Stimulated activated CD4-positive, alpha-beta T cell treated with anti-CD3 and anti-CD28 coated beads, TNF-alpha, amount 100 ng/mL, for 4 hours (primary cell): Measurements from ENCODE around the gene THRB.

ENCODE experiments used
- DNase-seq, 3 experiments: peaks; one replicate each; pipeline ENCODE4 v3.0.0-alpha.2; 2020; ENCODE audit warnings: low read depth in 3 of 3

THRB gene

DNA sequence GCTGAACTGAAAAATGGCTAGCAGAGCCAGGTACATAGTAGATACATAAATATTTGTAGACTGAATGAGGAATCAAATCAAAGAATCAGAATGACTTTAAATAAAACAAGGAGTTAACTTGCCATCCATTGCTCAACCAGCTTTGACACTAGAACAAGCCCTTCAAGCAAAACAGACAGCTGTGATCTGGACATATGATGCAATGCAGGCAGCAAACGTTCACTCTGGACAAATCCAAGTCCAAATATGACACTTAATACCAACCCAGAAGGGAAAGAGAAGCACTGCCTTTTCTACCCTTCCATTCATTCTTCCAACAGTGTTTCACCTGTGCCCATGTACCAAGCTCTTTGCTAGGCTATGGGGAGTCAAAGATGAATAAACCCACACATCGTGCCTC lies 4.5 kb downstream of the THRB start:
- DNase-seq = no peak

DNA sequence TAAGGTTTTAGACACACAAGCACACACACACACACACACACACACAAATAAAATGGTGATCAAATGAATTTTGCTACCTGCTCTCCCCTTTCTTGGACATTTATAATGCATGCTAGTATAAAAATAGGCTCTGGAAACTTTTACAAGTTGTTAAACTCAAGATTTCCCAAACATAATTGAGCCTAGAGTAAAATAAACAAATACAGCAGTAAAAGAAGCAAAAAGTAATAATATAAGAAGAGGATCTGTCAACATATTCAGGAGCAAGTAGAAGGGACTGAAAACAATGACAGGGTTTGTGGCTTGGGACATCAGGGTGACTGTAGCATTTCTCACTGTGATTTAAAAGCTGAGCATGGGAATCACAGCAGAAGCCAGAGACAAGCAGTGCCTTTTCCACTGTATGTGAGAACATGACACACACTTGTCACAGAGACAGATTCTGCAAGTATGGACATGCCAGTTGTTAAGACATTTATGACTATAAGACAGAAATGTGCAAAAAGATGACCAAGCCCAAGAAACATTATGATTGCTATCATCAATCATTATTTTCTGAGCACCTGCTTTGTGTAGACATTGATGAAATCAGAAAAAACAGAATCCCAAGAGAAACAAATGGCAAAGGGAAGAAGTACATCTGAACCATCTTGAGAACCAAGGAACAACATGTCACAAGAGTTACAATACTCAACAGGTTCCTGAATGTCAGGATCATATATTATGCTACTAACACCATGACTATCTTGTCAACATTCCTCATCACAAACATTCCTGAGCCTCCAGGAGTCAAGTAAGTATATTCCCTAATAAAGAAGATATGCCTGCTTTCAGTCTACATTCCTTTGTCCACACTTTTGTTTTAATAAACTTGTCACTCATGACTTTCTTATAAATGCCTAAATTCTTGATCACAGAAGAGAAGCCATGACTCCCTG lies 7.1 kb downstream of the THRB start:
- DNase-seq = no peak

DNA sequence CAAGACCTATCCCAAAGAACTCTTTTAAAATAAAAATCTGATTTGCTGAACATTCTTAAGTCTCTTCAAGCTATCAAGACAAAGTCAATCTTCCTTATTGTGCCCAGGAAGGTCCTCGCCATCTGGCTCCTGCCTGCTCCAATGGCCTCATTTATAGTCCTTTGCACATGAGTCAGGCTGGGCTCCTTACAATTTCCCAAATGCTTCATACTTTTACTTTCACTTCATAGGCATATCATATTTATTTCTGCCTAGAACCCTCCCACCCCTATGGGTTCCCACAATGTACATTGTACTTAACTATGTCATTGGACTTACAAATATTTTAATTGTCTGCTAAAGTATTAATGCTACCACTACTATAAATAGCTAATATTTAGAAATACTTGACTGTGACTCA lies 9.1 kb downstream of the THRB start:
- DNase-seq = no peak

DNA sequence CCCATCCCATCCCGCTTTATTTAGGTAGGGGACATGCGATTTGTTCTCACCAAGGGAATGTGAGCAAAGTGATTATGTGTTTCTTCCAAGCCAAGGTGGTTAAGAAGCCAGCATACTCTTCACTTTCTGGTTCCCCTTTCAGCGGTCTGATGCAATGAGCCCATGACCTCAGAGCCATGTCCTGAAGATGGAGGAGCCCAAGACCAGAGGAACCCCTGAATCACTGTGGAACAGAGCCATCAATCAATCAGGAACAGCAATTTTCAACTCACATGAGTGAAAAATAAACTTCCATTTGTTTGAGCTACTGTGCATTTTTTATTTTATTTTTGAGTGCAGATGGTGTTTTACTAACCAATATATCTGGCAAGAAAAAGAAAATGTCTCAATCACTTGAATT lies 10.8 kb downstream of the THRB start:
- DNase-seq = no peak

DNA sequence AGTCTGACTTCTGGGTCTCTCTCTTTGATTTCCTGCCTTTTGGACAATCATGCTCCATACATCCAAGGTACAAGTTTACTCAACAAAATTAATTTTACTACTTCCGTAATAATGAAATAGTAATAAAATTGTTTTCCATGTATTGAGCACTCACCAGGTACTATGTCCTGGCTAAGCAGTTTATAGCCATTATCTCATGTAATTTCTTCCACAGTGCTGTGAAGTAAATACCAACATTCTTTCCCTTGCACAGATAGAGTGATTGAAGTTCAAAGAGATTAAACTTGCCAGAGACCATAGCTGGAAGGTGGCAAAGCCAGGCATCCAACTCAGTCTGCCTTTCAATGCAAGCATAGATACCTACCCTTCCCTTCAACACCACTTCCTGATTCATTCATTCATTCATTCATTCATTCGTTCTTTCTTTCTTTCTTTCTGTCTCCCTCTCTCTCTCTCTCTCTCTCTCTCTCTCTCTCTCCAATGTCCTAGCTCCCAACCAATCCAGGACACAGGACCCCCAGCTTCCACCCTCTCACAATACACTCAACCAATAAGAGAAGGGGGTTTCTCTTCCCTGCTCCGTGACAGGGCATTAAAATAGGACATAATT lies 12.4 kb downstream of the THRB start:
- DNase-seq = no peak

DNA sequence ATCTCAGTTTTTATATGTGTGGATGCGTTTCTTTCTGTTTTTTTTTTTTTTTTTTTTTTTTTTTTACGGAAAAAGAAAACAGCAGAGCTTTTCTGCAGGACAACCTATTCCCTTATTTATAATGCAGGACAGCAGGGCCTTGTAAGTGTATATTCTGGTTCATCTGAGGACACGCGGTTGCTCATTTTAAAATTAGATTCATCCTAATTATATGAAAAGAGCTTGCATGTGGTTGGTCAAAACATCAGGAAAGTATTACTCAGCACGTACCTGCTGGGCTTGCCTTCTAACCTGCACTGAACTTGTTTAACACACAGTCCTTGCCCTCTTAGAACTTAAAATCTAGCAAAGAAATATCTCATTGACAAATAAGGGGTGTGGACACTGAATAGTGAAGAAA lies 13.5 kb downstream of the THRB start:
- no peak for DNase-seq

DNA sequence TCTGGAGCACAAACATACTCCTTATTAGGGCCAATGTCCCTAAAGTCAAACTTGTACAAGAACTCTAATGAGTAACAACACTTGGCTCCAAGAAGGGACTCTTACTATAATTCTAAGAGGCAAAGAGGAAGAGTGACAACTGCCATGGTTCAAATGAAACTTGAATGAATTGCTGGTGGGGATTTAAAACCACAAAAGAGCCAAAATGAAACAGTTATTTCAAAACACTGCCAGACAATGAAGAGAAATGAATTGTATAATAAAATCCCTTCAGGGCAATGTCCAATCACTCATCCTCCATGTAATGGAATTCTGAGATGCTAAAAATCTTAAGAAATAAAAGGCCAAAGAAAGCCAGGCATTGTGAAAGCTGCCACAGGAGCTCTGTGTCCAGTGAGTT lies 14.2 kb downstream of the THRB start:
- DNase-seq = no peak

DNA sequence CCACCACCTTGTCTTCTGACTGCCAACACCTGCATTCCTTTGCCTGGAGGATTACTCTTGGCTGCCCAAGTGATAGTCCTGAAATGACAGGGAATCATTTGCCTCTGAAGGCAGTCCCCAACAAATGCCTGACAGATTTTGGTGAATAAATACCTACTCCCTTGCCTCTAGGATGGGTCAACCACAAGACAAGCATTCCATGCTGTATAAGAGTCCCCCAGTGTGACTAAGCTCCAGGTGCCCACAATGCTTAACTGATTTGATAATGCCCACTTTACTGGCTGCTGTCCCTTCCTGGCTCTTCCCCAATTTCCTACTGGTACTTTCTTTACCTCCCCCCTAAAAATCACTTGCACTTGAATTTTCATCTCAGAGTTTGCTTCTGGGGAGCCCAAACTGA lies 14.8 kb downstream of the THRB start:
- no peak for DNase-seq

DNA sequence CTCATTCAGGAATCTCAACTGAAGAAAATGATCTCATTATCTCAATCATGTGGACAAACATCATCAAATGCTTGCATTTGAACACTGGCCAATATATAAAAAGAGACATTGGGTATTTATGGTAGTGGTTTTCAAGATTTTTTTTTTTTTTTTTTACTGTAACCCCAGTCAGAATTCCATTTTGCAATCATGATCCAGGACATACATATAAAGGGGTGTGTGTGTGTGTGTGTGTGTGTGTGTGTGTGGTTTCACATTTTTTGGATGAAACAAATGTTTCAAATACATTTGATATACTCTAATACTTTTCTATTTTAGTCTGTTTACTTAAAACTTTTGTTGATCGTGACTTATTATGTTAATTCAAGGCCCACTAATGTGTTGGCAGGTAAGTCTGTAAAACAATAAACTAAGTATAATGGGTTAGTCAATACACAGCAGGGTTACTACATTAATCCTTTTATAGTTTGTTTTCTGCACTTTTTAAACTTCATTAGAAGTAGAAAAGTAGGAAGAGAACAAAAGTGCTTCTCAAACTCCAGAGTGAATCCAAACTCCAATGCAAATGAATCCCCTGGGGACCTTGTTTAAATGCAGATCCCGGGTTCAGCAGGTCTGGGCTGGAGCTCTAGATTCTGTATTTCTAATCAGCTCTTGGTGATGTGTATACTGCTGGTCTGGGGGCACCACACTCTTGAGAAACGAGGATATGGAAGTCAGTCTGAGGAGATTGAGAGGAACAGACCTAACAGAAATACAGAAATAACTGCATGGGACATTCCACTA lies 17.6 kb downstream of the THRB start:
- DNase-seq = no peak

DNA sequence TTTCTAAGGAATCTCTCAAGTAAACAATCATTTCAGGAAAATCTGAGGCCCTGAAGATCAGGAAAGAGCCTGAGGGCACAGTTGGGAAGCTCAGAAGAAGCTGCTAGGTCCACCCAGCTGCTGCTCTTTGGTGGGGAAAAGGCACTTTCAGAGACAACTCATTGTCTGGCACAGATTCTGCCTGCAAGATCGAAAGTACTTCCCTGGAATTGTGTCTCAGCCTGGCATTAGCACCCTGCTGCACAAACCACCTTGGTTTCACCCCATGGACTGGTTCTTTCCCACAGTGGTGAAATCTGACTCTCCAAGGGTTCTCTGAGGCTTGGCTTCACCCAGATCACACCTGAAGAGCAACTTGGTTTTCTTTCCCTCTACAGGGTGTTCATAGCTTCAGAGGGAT lies 18.7 kb downstream of the THRB start:
- no peak for DNase-seq

DNA sequence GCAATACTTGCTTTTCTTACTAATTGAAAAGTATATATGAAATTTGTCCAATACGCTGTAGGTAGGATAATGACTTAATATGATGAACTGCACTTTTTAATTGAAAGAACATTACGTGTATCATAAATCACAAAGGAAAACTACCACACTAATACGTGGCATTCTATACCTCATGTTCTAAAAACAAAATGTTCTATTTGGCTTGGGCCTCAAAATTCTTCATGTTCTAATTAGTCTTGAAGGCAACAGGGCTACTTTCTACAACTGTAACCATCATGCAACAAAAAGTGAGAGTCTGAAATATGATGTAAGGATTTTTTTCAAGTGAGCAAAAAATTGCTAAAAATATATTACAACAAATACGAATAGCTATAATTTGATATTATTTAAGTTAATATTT lies 19.8 kb downstream of the THRB start:
- DNase-seq = no peak

DNA sequence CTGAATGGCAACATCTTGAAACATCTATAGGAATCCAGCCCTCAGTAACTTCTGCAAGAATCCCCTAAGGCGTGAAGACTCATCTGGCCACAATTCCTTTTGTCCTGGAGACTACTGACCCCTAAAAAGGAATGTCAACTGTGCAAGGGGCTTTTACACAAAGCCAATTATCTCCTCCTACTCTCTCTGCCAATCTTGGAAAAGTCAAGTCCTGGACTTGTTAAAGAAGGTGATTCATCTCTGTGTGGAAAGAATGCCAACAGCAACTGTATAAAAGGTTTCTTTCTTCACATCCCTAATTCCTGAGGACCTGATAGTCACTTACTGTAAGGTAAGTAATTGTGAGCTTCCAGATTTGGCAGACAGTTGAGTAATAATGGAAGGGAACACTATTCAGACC lies 22.3 kb downstream of the THRB start:
- DNase-seq = no peak

DNA sequence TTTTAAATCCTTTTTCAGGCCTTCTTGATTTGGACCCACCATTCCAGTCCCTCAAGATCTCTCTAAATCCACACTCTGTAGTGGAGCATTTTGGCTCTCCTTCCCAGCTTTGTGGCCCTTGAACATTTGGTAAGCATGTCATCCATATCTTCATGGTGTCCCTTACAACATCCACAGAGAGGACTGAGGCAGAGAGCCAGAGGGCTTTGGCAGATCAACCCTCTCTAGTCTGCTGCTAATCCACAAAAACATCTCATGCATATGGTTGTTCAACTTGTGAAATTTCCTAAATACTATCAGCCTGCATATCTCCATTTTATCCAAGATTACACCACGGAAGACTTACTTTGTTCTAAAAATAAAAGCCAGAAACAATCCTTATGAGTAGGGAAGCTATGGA lies 23.2 kb downstream of the THRB start:
- no peak for DNase-seq

DNA sequence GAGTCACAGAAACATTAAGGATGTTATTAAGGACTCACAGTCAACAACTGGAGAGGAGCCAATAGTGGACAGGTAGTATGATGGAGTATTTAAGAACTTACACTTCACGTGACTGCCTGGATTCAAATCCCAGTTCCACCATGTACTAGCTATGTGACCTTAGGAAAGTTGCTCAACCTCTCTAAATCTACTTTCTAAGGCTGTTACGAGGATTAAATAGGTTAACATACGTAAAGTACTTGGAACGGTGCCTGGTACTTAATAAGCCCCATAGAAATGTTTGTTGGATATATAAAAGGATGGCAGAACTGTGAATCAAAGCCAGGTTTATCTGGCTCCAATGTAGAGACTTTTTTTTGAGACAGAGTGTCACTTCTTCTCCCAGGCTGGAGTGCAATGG lies 24.4 kb downstream of the THRB start:
- DNase-seq = no peak

DNA sequence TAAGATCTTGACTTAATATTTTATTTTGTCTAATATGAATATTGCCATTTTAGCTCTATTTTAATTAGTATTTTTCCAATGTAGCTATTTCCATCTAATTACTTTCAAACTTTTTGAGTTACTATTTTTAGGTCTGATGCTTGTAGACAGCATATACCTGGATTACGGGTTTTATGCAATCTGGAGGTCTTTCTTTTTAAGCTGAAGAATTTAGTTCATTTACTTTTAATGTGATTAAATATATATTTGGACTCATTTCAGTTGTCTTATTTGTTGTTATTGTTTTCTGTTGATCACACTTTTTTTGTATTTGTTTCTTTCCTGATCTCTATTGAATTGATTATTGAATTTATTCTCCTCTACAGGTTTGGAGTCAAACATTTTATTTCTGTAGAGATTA lies 30.3 kb downstream of the THRB start:
- no peak for DNase-seq

DNA sequence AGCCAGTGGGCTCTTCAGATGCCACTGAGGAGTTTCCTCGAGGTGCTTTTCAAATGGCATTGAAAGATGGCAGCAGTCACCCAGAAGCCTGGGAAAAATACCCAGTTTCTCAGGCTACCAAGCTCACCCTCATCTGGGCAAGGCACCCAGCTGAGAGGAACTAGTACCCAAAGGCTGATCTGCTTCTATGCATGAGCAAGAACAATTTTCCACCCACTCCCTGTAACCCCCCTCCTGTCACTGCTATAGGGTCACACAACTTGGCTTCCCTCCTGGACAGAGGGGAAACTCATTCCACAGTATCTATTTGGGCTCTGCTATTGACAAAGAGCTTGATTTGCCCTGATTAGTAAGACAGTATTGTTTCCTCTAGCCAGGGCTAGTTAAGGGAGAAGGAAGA lies 31.9 kb downstream of the THRB start:
- DNase-seq = no peak

DNA sequence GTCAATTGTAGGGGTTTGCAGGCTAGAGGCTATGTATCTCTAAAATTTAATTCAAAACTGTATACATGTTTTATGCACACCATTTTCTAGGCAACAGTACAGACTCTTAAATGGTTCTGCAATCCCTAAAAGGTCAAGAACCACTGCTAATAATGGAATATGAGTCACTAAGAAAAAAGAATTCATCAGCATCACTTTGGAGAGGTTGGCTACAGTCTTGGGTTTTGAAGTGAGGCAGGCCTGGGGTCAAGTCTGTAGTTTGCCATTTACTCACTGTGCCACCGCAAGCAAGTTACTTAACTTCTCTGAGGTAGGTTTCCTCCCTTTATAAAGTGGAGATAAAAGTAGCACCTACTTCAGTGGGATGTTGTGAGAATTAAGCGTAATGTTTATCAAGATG lies 33.7 kb downstream of the THRB start:
- no peak for DNase-seq

DNA sequence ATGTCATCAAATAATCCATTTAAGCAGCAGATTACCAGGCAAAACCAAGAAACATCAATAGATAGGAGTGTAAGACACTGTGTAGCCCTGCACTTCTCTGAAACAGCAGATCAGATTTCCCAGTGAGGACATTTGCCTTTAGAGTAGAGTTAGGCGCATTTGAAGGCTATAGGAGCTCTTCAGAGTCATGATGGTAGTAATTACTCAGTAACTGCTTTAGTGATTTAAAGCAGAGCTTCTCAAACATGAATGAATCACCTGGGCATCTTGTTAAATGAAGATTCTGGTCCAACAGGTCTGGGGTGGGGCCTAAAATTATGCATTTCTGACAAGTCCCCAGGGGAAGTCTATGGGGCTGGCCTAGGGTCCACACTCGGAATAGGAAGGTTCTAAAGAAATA lies 36.9 kb downstream of the THRB start:
- no peak for DNase-seq

DNA sequence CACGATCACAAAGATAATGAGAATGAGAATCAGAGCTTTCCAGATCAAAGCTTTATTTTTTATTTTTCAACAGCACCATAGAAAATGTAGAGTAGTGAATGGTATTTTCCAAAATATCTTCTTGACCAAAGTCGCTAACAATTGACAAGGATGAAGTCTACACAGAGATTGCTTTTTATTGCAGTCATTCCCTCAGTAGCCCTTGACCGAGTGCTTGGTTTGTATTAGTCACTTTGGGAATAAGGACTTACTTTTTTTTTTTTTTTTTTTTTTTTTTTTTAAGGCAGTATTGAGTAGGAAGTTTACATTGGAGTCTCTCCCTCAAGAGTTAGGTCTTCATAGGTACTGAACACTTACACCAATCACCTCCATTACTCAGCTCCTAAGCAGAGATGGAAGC lies 39.8 kb downstream of the THRB start:
- DNase-seq = no peak

DNA sequence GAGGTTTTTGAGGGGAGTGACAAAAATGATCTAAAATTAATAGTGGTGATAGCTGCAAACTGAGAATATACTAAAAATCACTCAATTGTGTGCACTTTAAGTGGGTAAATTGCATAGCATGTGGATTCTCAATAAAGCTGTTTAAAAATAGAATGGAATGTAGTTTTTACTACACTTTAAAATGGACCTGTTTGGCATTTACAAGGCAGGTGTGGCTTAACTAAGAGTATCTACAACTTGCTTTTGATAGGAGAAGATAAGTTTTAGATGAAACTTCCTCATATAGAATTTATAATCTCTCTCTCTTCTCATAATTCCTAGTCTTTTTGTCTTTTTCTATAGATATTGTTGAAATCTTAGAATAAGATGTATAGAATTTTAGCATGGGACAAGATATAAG lies 40.3 kb downstream of the THRB start:
- DNase-seq = no peak

DNA sequence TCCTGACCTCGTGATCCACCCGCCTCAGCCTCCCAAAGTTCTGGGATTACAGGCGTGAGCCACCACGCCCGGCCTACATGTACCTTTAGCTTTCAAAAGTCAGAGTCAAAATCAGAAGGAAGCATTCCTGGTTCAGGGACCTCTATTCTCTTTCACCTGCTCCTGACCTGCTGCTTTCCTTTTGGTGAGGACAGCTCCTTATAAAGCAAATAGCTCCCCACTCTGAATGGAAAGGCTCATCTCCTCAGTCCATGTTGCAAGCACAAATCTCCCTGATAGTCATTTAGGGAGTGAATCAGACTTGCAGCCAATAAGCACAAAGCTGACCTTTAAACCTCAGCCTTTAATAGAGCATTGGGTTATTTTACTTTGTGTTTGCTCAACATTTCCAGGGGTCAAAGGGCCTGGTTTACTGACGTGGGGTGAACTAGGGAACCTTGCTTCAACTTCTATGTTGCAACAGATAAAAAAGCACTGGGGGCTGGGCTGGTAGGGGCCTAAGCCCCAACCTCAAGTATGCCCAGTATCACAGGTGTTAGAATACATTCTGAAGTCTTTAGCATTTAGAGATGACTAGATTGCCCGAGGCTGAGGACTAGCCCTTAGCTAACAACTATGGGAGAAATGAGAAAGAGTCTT lies 43.1 kb downstream of the THRB start:
- no peak for DNase-seq

DNA sequence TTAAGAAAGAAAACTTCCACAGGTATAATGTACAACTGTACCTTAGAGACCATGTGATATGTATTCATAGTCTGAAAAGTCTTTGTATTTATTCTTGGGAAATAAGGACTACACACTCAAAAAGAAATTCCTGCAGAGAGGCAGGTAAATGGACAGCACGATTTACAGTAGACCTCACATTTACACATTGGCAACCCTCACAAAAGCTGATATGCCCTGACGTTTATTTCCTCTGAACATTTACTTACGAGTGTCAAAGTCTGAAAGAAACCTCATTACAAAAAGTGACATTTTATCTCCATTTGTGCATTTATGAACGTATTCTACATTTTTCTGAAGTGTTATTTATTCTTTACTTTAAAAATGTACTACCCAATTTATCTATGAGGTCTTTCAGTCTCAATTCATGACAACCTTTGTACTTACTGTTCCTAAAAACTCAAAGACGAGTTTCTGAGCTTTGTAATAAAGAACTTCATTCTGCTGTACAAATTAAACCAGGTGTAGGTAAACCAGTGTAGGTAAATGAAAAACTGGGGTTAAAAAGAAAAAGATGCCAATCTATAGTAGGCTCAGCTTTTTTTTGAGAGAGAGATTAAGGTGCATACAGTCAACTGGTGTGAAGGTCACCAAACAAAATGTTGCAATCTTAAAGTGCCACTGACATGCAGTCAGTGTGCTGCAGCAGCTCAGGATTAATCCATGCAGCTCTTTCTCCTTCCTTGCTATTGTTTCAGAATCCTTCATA lies 44.3 kb downstream of the THRB start:
- DNase-seq = no peak
